Lung microvascular endothelial cell (primary cell): ENCODE data around the gene TRIM54. TPM values are rescaled to one million over a fixed set of nuclear protein-coding genes. Genes with fewer than 3 reads are reported as not detected.
"Not testable (repeated sequence)": the region's sequence is repeated elsewhere in the genome, so short reads cannot be mapped to it uniquely, and the experiment has no call there.

ENCODE experiments used
- DNase-seq, 2 donors: peaks; one replicate each; pipeline versions ENCODE4 v3.0.0 to v3.0.0-alpha.2; 2010; ENCODE audit warnings: low read depth in 2 of 2
- total RNA-seq: library from RNA; depleted of rRNA; stranded (reverse); fragments of >200 nt; gene quantifications from 2 replicates; pipeline ENCODE4 v1.2.1, GENCODE V29; 2014

The TRIM54 gene
- total RNA-seq, 1 donor from 2014 or later, result 1.2 TPM

- DNase-seq, result no peak
Measured at GRCh38 chr2:27256855-27257454, 25.3 kb upstream of the TRIM54 start.

GRCh38 chr2:27258051-27258450 lies 24.2 kb upstream of the TRIM54 start:
- DNase-seq, result no peak

GRCh38 chr2:27261241-27261925 lies 20.8 kb upstream of the TRIM54 start:
- DNase-seq, result no peak

- no peak for DNase-seq
Measured at GRCh38 chr2:27261926-27262298, 20.3 kb upstream of the TRIM54 start.

GRCh38 chr2:27262379-27263286 lies 19.6 kb upstream of the TRIM54 start, which contains the start of gene SLC30A3:
SLC30A3 (minus strand) TSS chr2:27263047; CDS start chr2:27262906, 141 bp downstream.
- peak; percentile 27 to 87 for DNase-seq

- DNase-seq, result no peak
Measured at GRCh38 chr2:27263287-27264252, 18.7 kb upstream of the TRIM54 start.

GRCh38 chr2:27264253-27264752 lies 17.9 kb upstream of the TRIM54 start:
- peak in 1 of 2 donors; percentile 59 for DNase-seq

GRCh38 chr2:27264753-27265535 lies 17.3 kb upstream of the TRIM54 start:
- DNase-seq, result peak; percentile 73 to 95

- no peak for DNase-seq
Measured at GRCh38 chr2:27265536-27265870, 16.7 kb upstream of the TRIM54 start.

GRCh38 chr2:27268296-27268695 lies 13.9 kb upstream of the TRIM54 start:
- DNase-seq, result not testable (repeated sequence)

GRCh38 chr2:27270131-27270530 lies 12.1 kb upstream of the TRIM54 start:
- no peak for DNase-seq

- no peak for DNase-seq
Measured at GRCh38 chr2:27270670-27271069, 11.6 kb upstream of the TRIM54 start.

GRCh38 chr2:27271631-27272340 lies 10.4 kb upstream of the TRIM54 start:
- no peak for DNase-seq

GRCh38 chr2:27272537-27273522 lies 9.4 kb upstream of the TRIM54 start:
- not testable (repeated sequence) for DNase-seq

GRCh38 chr2:27275211-27276150 lies 6.7 kb upstream of the TRIM54 start, which contains the start of gene DNAJC5G:
DNAJC5G (plus strand) TSS chr2:27275433; CDS start chr2:27276729, 1,296 bp downstream.
- DNase-seq, result no peak

GRCh38 chr2:27278010-27278409 lies 4.2 kb upstream of the TRIM54 start:
- DNase-seq, result no peak

GRCh38 chr2:27280826-27281225 lies 1.4 kb upstream of the TRIM54 start:
- no peak for DNase-seq
